ENCODE results near the gene HESX1. TPM values are rescaled to one million over a fixed set of nuclear protein-coding genes. Genes with fewer than 3 reads are reported as not detected.
A peak's percentile ranks its signal among the peaks of the same experiment; 100 is the strongest.

Gene HESX1
- total and polyA plus RNA-seq, 2 experiments from 2014 or later = 0.58 TPM; not detected in 1

GRCh38 chr3:57166660-57167059 is 33.1 kb downstream of the HESX1 start:
- H3K79me2 ChIP-seq (ENCODE audit: insufficient read depth) = no peaks in the 10 kb centered on the region
- peaks cover 8% of the 10 kb centered on the region; the same call in 1 of the 2 replicates for H3K27me3 ChIP-seq (replicated peaks; ENCODE audit: insufficient read depth)
- no peak overlapping the region for H3K9ac ChIP-seq
- no peak for DNase-seq
- in situ Hi-C loops (cut with MboI) = no loop called here
- H3K27ac ChIP-seq = no peak overlapping the region
- no peaks in the 10 kb centered on the region for H3K36me3 ChIP-seq (ENCODE audit: low read depth)
- no peaks in the 10 kb centered on the region for H3K4me1 ChIP-seq (ENCODE audit: insufficient read depth)
- no peaks in the 10 kb centered on the region for H3K9me3 ChIP-seq (ENCODE audit: low read depth)
- H3F3A ChIP-seq (ENCODE audit: insufficient read depth) = no peaks in the 10 kb centered on the region
- no peaks in the 10 kb centered on the region for H3K9me2 ChIP-seq (ENCODE audit: insufficient read depth)
- no peak overlapping the region for H2AFZ ChIP-seq
- TF ChIP-seq EZH2 (IDR thresholded peaks at IDR 0.05; ENCODE audit: insufficient read depth, poor library complexity, severe bottlenecking) = no peak
- no peak for TF ChIP-seq EZH2phosphoT487 (IDR thresholded peaks at IDR 0.05; ENCODE audit: insufficient read depth, low read depth)
- WGBS, 2 experiments (ENCODE audit: low coverage in 1 of 2, low lambda C conversion rate in 2 of 2, missing lambda C conversion rate in 2 of 2) = 77 to 79% methylated on average over 2 of the region's 2 CpGs
- H3K4me3 ChIP-seq = no peak overlapping the region
- no peak overlapping the region for H3K4me2 ChIP-seq (ENCODE audit: unreplicated experiment)
- H4K20me1 ChIP-seq (ENCODE audit: insufficient read depth) = no peaks in the 10 kb centered on the region

GRCh38 chr3:57165641-57166040 is 34.1 kb downstream of the HESX1 start:
- Histone ChIP-seq H3K9me3 (ENCODE audit: low read depth) (no peaks in the 10 kb centered on the region), H3K79me2 (ENCODE audit: insufficient read depth) (no peaks in the 10 kb centered on the region), H3K27me3 (replicated peaks; ENCODE audit: insufficient read depth) (peaks cover 8% of the 10 kb centered on the region; the same call in 1 of the 2 replicates), H3K36me3 (ENCODE audit: low read depth) (no peaks in the 10 kb centered on the region), H3K9me2 (ENCODE audit: insufficient read depth) (no peaks in the 10 kb centered on the region), H4K20me1 (ENCODE audit: insufficient read depth) (no peaks in the 10 kb centered on the region), H3F3A (ENCODE audit: insufficient read depth) (no peaks in the 10 kb centered on the region), H3K27ac (no peak overlapping the region), H3K4me2 (ENCODE audit: unreplicated experiment) (peak overlapping the region; percentile 92), H3K9ac (no peak overlapping the region), H3K4me1 (ENCODE audit: insufficient read depth) (no peaks in the 10 kb centered on the region), H3K4me3 (no peak overlapping the region), H2AFZ (no peak overlapping the region)
- no peak for DNase-seq
- no peak for TF ChIP-seq EZH2 (IDR thresholded peaks at IDR 0.05; ENCODE audit: insufficient read depth, poor library complexity, severe bottlenecking)
- WGBS, 2 experiments (ENCODE audit: low coverage in 1 of 2, low lambda C conversion rate in 2 of 2, missing lambda C conversion rate in 2 of 2) = 14 to 27% methylated on average over 4 of the region's 4 CpGs
- in situ Hi-C loops (cut with MboI) = no loop called here

DNA sequence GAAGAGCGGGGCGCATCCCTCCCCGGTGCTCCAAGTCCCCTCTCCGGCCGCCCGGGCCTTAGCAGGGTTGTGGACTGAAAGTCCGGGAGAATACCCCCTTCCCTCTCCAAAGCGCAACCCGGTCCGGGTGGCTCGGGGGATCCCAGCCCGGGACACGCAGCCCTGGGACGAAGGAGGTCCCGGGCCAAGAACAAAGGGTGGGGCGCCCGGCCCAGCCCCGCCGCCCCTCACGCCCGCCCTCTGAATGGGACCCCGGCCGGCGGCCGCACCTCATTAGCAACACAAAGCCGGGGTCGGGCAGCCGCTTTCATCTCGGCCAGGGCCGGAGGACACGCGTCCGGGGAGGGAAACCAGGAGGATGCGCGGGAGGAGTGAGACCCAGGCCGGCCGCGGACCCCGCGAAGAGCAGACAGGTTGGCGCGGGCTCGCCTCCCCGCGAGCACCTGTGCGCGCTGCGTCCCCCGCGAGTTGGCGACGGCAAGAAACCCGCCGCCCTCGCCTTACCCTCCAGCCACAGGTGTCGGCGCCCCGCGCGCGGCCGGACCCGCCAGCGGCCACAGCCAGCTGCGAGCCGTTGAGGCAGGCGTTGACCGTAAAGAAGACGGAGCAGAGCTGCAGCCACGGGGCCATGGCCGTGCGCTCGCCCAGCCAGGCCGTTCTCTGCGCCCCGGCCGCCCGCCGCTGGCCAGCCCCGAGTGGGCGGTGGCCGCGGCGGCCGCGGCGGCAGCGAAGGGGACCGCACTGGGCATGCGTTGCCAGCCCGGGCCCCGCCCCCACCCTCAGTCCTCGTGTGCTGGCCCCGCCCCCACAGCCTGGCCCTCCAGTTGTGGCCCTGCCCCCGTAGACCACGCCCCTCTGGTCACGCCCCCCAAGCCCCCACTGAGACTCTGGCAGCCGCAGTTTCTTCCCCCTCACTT is 34.9 kb downstream of the HESX1 start, which contains the start of gene IL17RD:
TSS of gene IL17RD (minus strand) at position 697 of the 917 bp plus-strand sequence. CDS start at position 630, 67 bp downstream.
- Histone ChIP-seq H4K20me1 (ENCODE audit: insufficient read depth) (no peaks in the 10 kb centered on the region), H3K9me3 (ENCODE audit: low read depth) (no peaks in the 10 kb centered on the region), H3K27me3 (replicated peaks; ENCODE audit: insufficient read depth) (peaks cover 8% of the 10 kb centered on the region; the same call in 1 of the 2 replicates), H3K79me2 (ENCODE audit: insufficient read depth) (no peaks in the 10 kb centered on the region), H3K9ac (no peak within 1 kb of the TSS), H3K9me2 (ENCODE audit: insufficient read depth) (no peaks in the 10 kb centered on the region), H3K4me2 (ENCODE audit: unreplicated experiment) (peak within 1 kb of the TSS; percentile 92), H3K36me3 (ENCODE audit: low read depth) (no peaks in the 10 kb centered on the region), H2AFZ (peak within 1 kb of the TSS; percentile 79), H3F3A (ENCODE audit: insufficient read depth) (no peaks in the 10 kb centered on the region), H3K4me1 (ENCODE audit: insufficient read depth) (no peaks in the 10 kb centered on the region), H3K27ac (no peak within 1 kb of the TSS), H3K4me3 (peak within 1 kb of the TSS; percentile 71)
- in situ Hi-C loops (cut with MboI) = no loop called here
- 1 to 2% methylated on average over 67 to 81 of the region's 98 CpGs for WGBS, 2 experiments (ENCODE audit: low coverage in 1 of 2, low lambda C conversion rate in 2 of 2, missing lambda C conversion rate in 2 of 2)
- peak; percentile 93 for DNase-seq
- TF ChIP-seq EZH2 (IDR thresholded peaks at IDR 0.05; ENCODE audit: insufficient read depth, poor library complexity, severe bottlenecking) = no peak
- no peak for TF ChIP-seq EZH2phosphoT487 (IDR thresholded peaks at IDR 0.05; ENCODE audit: insufficient read depth, low read depth)

- H3K4me3 ChIP-seq = peak overlapping the region; percentile 71
- no peaks in the 10 kb centered on the region for H3K4me1 ChIP-seq (ENCODE audit: insufficient read depth)
- H3K9ac ChIP-seq = no peak overlapping the region
- H3K36me3 ChIP-seq (ENCODE audit: low read depth) = no peaks in the 10 kb centered on the region
- WGBS, 2 experiments (ENCODE audit: low coverage in 1 of 2, low lambda C conversion rate in 2 of 2, missing lambda C conversion rate in 2 of 2) = 2% methylated on average over 30 of the region's 30 CpGs
- peak; percentile 74 for DNase-seq
- peak overlapping the region; percentile 79 for H2AFZ ChIP-seq
- H3K4me2 ChIP-seq (ENCODE audit: unreplicated experiment) = peak overlapping the region; percentile 92
- H3K79me2 ChIP-seq (ENCODE audit: insufficient read depth) = no peaks in the 10 kb centered on the region
- peaks cover 8% of the 10 kb centered on the region; the same call in 1 of the 2 replicates for H3K27me3 ChIP-seq (replicated peaks; ENCODE audit: insufficient read depth)
- in situ Hi-C loops (cut with MboI) = no loop called here
- H3K9me2 ChIP-seq (ENCODE audit: insufficient read depth) = no peaks in the 10 kb centered on the region
- H3K27ac ChIP-seq = no peak overlapping the region
- TF ChIP-seq EZH2 (IDR thresholded peaks at IDR 0.05; ENCODE audit: insufficient read depth, poor library complexity, severe bottlenecking) = no peak
- TF ChIP-seq EZH2phosphoT487 (IDR thresholded peaks at IDR 0.05; ENCODE audit: insufficient read depth, low read depth) = no peak
- no peaks in the 10 kb centered on the region for H4K20me1 ChIP-seq (ENCODE audit: insufficient read depth)
- H3F3A ChIP-seq (ENCODE audit: insufficient read depth) = no peaks in the 10 kb centered on the region
- no peaks in the 10 kb centered on the region for H3K9me3 ChIP-seq (ENCODE audit: low read depth)
Observed at GRCh38 chr3:57164217-57164656, 35.5 kb downstream of the HESX1 start.

Measured in GM23248 (cell line).